Measurements from ENCODE around the gene MRPL54.

DNA sequence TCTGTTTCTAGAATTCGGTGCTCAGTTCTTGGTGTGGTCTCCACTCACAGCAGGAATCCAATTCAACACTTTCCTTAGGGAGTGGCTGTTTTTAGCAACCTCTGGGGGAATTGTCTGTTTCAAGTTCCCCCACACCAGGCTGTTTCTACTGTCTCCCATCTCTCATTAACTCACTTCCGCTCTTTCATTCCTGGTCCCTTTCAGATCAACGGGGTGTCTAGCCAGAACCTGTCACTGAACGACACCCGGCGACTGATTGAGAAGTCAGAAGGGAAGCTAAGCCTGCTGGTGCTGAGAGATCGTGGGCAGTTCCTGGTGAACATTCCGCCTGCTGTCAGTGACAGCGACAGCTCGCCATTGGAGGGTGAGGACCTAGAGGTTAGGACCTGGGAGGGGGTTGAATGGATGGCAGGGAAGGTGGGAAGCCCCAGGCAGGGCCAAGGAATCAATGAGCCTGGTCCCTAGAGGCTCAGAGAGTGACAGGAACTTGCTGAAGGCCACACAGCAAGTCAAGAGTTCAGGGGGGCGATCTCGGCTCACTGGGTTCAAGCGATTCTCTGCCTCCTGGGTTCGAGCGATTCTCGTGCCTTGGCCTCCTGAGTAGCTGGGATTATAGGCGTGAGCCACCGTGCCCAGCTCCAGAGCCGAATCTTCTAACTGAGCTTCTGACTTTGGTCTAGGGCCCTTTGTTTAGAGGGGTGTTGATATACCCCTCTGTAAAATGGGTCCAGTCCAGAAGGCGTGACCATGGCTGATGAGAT lies 28.8 kb upstream of the MRPL54 start:
- TF ChIP-seq, protein P1, sequence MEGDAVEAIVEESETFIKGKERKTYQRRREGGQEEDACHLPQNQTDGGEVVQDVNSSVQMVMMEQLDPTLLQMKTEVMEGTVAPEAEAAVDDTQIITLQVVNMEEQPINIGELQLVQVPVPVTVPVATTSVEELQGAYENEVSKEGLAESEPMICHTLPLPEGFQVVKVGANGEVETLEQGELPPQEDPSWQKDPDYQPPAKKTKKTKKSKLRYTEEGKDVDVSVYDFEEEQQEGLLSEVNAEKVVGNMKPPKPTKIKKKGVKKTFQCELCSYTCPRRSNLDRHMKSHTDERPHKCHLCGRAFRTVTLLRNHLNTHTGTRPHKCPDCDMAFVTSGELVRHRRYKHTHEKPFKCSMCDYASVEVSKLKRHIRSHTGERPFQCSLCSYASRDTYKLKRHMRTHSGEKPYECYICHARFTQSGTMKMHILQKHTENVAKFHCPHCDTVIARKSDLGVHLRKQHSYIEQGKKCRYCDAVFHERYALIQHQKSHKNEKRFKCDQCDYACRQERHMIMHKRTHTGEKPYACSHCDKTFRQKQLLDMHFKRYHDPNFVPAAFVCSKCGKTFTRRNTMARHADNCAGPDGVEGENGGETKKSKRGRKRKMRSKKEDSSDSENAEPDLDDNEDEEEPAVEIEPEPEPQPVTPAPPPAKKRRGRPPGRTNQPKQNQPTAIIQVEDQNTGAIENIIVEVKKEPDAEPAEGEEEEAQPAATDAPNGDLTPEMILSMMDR (IDR thresholded peaks at IDR 0.05), result no peak
- no peak for TF ChIP-seq POLR2A (IDR thresholded peaks at IDR 0.05)

Data from heart left ventricle (tissue), 13 donors.